ENCODE measurements around the gene NID1. TPM values are rescaled to one million over a fixed set of nuclear protein-coding genes. Genes with fewer than 3 reads are reported as not detected.

The NID1 gene
- total RNA-seq, 4 donors from 2014 or later: 23.4 to 80.0 (median 30.7) TPM

GRCh38 chr1:235986869-235987268 lies 78.0 kb downstream of the NID1 start:
- intact Hi-C loops (cut with DNase I; ENCODE audit: low total_unique reads): no loop called here
- 78 to 87% methylated on average over 3 of the region's 3 CpGs for WGBS, 2 donors
- no peak overlapping the region for H3K4me3 ChIP-seq (ENCODE audit: low read depth, poor library complexity, severe bottlenecking)
- DNase-seq (ENCODE audit: low spot score in 2 of 2): no peak
- TF ChIP-seq POLR2A (IDR thresholded peaks at IDR 0.05): no peak
- TF ChIP-seq CTCF (IDR thresholded peaks at IDR 0.05): no peak

DNA sequence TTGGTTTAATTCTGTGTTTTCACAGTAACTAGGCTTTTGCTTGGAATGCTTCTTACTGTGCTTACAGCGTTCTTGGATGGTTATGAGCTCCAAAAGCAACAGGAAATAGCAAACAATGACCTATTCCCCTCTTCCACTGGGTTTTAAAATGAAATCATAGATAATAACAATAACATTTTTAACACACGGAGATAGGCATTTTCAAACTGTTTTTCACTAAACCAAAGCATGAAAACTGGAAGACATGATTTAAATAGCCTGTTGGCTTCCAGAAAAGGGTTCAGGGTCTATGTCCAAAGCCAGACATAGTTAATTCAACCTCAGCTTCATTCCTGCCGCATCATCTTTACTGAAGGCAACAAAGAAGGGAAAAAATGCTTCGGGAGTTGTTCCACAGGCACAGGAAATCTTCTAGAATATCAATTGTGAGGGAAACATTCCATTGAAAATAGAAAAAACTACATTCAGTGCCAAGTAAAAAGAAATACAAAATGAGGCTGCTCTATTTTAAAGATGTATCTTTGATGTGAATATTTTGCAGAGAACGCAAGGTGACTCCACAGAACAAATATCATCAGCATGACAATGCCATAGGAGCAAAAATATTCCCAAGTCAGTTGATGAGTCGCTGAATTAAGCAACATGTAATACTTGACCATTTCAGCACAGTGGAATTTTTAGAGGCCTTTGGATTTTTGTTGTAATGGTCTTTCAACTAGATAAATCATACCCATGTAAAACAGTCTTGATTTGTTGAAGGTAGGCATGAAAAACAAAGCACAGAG lies 80.7 kb downstream of the NID1 start:
- 62 to 68% methylated on average over 6 of the region's 6 CpGs for WGBS, 2 donors
- intact Hi-C loops (cut with DNase I; ENCODE audit: low total_unique reads): no loop called here
- H3K4me3 ChIP-seq (ENCODE audit: low read depth, poor library complexity, severe bottlenecking): no peak overlapping the region
- no peak for TF ChIP-seq CTCF (IDR thresholded peaks at IDR 0.05)
- no peak for TF ChIP-seq POLR2A (IDR thresholded peaks at IDR 0.05)
- no peak for DNase-seq (ENCODE audit: low spot score in 2 of 2)

GRCh38 chr1:235980976-235981375 lies 83.9 kb downstream of the NID1 start:
- 74 to 92% methylated on average over 3 of the region's 3 CpGs for WGBS, 2 donors
- DNase-seq (ENCODE audit: low spot score in 2 of 2): no peak
- no peak overlapping the region for H3K4me3 ChIP-seq (ENCODE audit: low read depth, poor library complexity, severe bottlenecking)
- intact Hi-C loops (cut with DNase I; ENCODE audit: low total_unique reads): no loop called here
- TF ChIP-seq POLR2A (IDR thresholded peaks at IDR 0.05): no peak
- no peak for TF ChIP-seq CTCF (IDR thresholded peaks at IDR 0.05)

DNA sequence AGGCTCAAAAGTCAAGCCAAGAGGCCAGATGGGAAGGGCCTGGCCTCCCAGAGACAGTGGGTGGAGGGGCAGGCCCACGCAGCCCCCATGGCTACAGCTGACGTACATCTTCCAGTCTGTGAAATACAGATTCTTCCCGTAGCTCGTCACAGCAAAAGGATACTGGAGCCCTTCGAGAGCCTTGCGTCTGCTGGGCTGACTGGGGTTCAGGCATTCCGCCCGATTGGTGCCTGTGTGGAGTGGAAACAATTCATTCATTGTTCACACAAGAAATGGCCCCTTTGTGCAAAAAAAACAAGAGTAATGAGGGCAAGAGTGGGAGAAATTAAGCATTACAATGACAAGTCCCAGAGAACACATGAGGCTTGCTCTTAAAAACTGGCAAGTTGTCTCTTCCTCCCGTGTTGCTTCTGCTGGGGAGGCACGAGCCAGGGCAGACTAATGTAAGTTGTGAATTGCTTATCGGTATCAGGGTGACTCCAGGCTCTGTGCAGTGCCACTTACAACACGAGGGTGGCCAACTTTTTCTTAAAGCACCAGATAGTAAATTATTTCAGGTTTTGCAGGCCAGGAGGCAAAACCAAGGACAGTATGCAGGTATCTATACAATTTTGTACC lies 85.1 kb downstream of the NID1 start:
- TF ChIP-seq POLR2A (IDR thresholded peaks at IDR 0.05) (no peak), CTCF (IDR thresholded peaks at IDR 0.05) (no peak)
- no peak for DNase-seq (ENCODE audit: low spot score in 2 of 2)
- H3K4me3 ChIP-seq (ENCODE audit: low read depth, poor library complexity, severe bottlenecking): no peak overlapping the region
- WGBS, 2 donors: 88 to 90% methylated on average over 12 of the region's 12 CpGs
- intact Hi-C loops (cut with DNase I; ENCODE audit: low total_unique reads): no loop called here

- intact Hi-C loops (cut with DNase I; ENCODE audit: low total_unique reads): no loop called here
- no peak for TF ChIP-seq CTCF (IDR thresholded peaks at IDR 0.05)
- TF ChIP-seq POLR2A (IDR thresholded peaks at IDR 0.05): no peak
- no peak overlapping the region for H3K4me3 ChIP-seq (ENCODE audit: low read depth, poor library complexity, severe bottlenecking)
- no peak for DNase-seq (ENCODE audit: low spot score in 2 of 2)
- 86 to 94% methylated on average over 4 of the region's 4 CpGs for WGBS, 2 donors
Observed at GRCh38 chr1:235979176-235979575, 85.7 kb downstream of the NID1 start.
